ENCODE data around the gene SYTL3. TPM values are rescaled to one million over a fixed set of nuclear protein-coding genes. Genes with fewer than 3 reads are reported as not detected.
A peak's percentile ranks its signal among the peaks of the same experiment; 100 is the strongest.

Gene SYTL3
- total and polyA plus RNA-seq, 2 experiments from 2014 or later, result 0.07 TPM; not detected in 1

DNA sequence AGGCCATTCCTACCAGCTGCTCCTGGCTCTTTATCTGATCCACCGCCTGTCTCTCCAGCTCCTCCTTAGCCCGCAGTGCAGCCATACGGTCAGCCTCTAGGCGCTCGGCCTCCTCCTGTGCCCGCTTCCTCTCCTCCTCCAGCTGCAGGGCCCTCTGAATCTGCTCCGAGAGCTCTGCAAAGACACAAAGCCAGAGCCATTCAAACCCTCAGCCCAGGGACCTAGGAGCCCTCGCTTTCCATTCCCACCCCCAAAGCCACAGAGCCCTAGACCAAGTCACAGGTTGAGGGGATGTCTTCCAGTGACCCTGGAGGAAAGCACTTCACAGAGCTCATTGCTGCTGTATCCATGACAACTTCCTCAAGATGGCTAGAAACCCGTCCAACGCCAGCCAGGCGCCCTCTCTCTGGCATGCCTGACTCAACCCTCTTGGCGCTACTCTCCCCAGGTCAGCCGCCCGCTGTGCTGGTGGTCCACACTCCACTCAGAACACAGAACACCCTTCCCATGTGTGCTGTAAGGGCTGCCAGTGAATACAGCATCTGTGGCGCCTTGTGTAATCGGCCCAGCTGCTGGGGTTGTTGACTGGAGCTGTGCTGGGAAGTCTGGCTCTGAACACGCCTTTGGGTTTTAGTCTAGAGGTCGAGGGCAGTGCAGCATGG lies 120.0 kb downstream of the SYTL3 start:
- H3K27me3 Mint-ChIP-seq (ENCODE audit: insufficient read depth, low read depth, poor library complexity), result peaks cover 40% of the 10 kb centered on the region
- peaks cover 8% of the 10 kb centered on the region; the same call in 1 of the 2 replicates for H3K4me1 ChIP-seq (ENCODE audit: insufficient read depth)
- H3K9me2 ChIP-seq (ENCODE audit: insufficient read depth), result no peaks in the 10 kb centered on the region
- H3K4me1 Mint-ChIP-seq, result peaks cover 40% of the 10 kb centered on the region
- H3F3A ChIP-seq (replicated peaks; ENCODE audit: low read depth), result peaks cover 53% of the 10 kb centered on the region
- H3K27ac Mint-ChIP-seq, result peak overlapping the region; percentile 10; the same call in 1 of the 2 replicates
- H3K36me3 ChIP-seq (ENCODE audit: insufficient read depth), result peaks cover 73% of the 10 kb centered on the region
- H3K4me3 ChIP-seq, result no peak overlapping the region
- H3K4me2 ChIP-seq, result no peak overlapping the region
- H3K4me3 Mint-ChIP-seq, result no peak overlapping the region; the same call in 2 of the 3 replicates
- peaks cover 27% of the 10 kb centered on the region for H4K20me1 ChIP-seq (replicated peaks; ENCODE audit: insufficient read depth)
- TF ChIP-seq, protein P1, sequence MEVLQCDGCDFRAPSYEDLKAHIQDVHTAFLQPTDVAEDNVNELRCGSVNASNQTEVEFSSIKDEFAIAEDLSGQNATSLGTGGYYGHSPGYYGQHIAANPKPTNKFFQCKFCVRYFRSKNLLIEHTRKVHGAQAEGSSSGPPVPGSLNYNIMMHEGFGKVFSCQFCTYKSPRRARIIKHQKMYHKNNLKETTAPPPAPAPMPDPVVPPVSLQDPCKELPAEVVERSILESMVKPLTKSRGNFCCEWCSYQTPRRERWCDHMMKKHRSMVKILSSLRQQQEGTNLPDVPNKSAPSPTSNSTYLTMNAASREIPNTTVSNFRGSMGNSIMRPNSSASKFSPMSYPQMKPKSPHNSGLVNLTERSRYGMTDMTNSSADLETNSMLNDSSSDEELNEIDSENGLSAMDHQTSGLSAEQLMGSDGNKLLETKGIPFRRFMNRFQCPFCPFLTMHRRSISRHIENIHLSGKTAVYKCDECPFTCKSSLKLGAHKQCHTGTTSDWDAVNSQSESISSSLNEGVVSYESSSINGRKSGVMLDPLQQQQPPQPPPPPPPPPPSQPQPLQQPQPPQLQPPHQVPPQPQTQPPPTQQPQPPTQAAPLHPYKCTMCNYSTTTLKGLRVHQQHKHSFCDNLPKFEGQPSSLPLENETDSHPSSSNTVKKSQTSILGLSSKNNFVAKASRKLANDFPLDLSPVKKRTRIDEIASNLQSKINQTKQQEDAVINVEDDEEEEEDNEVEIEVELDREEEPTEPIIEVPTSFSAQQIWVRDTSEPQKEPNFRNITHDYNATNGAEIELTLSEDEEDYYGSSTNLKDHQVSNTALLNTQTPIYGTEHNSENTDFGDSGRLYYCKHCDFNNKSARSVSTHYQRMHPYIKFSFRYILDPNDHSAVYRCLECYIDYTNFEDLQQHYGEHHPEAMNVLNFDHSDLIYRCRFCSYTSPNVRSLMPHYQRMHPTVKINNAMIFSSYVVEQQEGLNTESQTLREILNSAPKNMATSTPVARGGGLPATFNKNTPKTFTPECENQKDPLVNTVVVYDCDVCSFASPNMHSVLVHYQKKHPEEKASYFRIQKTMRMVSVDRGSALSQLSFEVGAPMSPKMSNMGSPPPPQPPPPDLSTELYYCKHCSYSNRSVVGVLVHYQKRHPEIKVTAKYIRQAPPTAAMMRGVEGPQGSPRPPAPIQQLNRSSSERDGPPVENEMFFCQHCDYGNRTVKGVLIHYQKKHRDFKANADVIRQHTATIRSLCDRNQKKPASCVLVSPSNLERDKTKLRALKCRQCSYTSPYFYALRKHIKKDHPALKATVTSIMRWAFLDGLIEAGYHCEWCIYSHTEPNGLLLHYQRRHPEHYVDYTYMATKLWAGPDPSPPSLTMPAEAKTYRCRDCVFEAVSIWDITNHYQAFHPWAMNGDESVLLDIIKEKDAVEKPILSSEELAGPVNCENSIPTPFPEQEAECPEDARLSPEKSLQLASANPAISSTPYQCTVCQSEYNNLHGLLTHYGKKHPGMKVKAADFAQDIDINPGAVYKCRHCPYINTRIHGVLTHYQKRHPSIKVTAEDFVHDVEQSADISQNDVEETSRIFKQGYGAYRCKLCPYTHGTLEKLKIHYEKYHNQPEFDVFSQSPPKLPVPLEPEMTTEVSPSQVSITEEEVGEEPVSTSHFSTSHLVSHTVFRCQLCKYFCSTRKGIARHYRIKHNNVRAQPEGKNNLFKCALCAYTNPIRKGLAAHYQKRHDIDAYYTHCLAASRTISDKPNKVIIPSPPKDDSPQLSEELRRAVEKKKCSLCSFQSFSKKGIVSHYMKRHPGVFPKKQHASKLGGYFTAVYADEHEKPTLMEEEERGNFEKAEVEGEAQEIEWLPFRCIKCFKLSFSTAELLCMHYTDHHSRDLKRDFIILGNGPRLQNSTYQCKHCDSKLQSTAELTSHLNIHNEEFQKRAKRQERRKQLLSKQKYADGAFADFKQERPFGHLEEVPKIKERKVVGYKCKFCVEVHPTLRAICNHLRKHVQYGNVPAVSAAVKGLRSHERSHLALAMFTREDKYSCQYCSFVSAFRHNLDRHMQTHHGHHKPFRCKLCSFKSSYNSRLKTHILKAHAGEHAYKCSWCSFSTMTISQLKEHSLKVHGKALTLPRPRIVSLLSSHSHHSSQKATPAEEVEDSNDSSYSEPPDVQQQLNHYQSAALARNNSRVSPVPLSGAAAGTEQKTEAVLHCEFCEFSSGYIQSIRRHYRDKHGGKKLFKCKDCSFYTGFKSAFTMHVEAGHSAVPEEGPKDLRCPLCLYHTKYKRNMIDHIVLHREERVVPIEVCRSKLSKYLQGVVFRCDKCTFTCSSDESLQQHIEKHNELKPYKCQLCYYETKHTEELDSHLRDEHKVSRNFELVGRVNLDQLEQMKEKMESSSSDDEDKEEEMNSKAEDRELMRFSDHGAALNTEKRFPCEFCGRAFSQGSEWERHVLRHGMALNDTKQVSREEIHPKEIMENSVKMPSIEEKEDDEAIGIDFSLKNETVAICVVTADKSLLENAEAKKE (CRISPR knock-in tag; IDR thresholded peaks at IDR 0.05), result no peak
- 0 out of 2 replicates have a peak, but pooled peaks have one; percentile 24 for TF ChIP-seq POLR2AphosphoS5 (IDR thresholded peaks at IDR 0.05; ENCODE audit: low read depth)
- H3K79me2 ChIP-seq (replicated peaks; ENCODE audit: insufficient read depth), result no peaks in the 10 kb centered on the region; the same call in 1 of the 2 replicates
- ATAC-seq (no peak), DNase-seq (ENCODE audit: low spot score) (no peak)
- no peaks in the 10 kb centered on the region for H3K9me3 Mint-ChIP-seq
- H3K36me3 Mint-ChIP-seq (ENCODE audit: low read depth), result peaks cover 99% of the 10 kb centered on the region
- H3K27me3 ChIP-seq (ENCODE audit: insufficient read depth), result no peaks in the 10 kb centered on the region
- peak overlapping the region; percentile 78 for H3K27ac ChIP-seq (ENCODE audit: low read depth)
- no peak overlapping the region for H2AFZ ChIP-seq

DNA sequence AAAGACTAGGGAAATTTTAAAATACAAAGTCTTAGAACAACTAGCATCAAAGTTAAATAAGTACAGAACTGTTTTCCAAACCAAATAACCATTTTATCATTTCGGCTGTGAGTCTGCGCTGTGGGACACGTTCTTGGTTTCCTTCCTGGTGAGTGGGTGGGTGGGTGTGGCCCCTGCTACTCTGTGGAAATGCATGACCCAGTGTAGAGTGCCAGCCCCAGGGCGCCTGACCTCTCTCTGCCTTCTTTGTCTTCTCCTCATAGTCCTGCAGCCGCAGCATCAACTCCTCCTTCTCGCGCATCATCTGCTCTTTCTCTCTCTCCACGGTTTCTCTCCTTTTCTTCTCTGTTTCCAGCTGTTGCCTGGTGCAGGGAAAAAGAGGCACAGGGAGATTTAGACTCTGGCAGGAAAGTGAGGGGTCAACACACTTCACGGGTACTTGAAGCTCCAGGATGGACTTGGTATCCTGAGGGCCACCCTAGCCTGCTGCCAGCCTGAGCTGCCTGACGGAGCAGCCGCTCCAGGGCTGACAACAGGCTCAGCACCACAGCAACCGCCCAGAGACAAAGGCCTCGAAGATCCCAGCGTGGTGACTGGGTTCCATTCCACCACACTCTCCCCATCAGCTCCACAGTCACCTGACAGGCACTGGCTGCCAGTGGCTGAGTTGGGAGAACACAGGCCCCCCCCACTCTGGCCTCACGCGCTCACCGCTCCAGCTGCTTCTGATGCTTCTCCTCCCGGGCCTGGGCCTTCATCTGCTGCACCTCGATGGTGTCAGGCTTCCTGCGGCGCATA lies 120.9 kb downstream of the SYTL3 start:
- peaks cover 99% of the 10 kb centered on the region for H3K36me3 Mint-ChIP-seq (ENCODE audit: low read depth)
- Histone ChIP-seq H3K36me3 (ENCODE audit: insufficient read depth) (peaks cover 72% of the 10 kb centered on the region), H2AFZ (no peak overlapping the region), H3K4me3 (no peak overlapping the region), H3F3A (replicated peaks; ENCODE audit: low read depth) (peaks cover 52% of the 10 kb centered on the region), H3K9me2 (ENCODE audit: insufficient read depth) (no peaks in the 10 kb centered on the region), H4K20me1 (replicated peaks; ENCODE audit: insufficient read depth) (peaks cover 32% of the 10 kb centered on the region), H3K27ac (ENCODE audit: low read depth) (peak overlapping the region; percentile 78; the same call in 1 of the 2 replicates), H3K79me2 (replicated peaks; ENCODE audit: insufficient read depth) (peaks cover 8% of the 10 kb centered on the region), H3K4me1 (ENCODE audit: insufficient read depth) (peaks cover 8% of the 10 kb centered on the region; the same call in 1 of the 2 replicates), H3K27me3 (ENCODE audit: insufficient read depth) (no peaks in the 10 kb centered on the region), H3K4me2 (no peak overlapping the region)
- no peak overlapping the region; the same call in 2 of the 3 replicates for H3K4me3 Mint-ChIP-seq
- no peaks in the 10 kb centered on the region for H3K9me3 Mint-ChIP-seq
- peak overlapping the region; percentile 82 for H3K27ac Mint-ChIP-seq
- DNase-seq (ENCODE audit: low spot score) (no peak), ATAC-seq (no peak)
- peaks cover 40% of the 10 kb centered on the region for H3K4me1 Mint-ChIP-seq
- peaks cover 40% of the 10 kb centered on the region for H3K27me3 Mint-ChIP-seq (ENCODE audit: insufficient read depth, low read depth, poor library complexity)
- TF ChIP-seq, protein P2, sequence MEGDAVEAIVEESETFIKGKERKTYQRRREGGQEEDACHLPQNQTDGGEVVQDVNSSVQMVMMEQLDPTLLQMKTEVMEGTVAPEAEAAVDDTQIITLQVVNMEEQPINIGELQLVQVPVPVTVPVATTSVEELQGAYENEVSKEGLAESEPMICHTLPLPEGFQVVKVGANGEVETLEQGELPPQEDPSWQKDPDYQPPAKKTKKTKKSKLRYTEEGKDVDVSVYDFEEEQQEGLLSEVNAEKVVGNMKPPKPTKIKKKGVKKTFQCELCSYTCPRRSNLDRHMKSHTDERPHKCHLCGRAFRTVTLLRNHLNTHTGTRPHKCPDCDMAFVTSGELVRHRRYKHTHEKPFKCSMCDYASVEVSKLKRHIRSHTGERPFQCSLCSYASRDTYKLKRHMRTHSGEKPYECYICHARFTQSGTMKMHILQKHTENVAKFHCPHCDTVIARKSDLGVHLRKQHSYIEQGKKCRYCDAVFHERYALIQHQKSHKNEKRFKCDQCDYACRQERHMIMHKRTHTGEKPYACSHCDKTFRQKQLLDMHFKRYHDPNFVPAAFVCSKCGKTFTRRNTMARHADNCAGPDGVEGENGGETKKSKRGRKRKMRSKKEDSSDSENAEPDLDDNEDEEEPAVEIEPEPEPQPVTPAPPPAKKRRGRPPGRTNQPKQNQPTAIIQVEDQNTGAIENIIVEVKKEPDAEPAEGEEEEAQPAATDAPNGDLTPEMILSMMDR (conservative IDR thresholded peaks at IDR 0.05; ENCODE audit: low read depth in 2 of 2), result no peak
- TF ChIP-seq EZH2 (IDR thresholded peaks at IDR 0.05; ENCODE audit: low read depth, unreplicated experiment), result no peak
- TF ChIP-seq, protein P3, sequence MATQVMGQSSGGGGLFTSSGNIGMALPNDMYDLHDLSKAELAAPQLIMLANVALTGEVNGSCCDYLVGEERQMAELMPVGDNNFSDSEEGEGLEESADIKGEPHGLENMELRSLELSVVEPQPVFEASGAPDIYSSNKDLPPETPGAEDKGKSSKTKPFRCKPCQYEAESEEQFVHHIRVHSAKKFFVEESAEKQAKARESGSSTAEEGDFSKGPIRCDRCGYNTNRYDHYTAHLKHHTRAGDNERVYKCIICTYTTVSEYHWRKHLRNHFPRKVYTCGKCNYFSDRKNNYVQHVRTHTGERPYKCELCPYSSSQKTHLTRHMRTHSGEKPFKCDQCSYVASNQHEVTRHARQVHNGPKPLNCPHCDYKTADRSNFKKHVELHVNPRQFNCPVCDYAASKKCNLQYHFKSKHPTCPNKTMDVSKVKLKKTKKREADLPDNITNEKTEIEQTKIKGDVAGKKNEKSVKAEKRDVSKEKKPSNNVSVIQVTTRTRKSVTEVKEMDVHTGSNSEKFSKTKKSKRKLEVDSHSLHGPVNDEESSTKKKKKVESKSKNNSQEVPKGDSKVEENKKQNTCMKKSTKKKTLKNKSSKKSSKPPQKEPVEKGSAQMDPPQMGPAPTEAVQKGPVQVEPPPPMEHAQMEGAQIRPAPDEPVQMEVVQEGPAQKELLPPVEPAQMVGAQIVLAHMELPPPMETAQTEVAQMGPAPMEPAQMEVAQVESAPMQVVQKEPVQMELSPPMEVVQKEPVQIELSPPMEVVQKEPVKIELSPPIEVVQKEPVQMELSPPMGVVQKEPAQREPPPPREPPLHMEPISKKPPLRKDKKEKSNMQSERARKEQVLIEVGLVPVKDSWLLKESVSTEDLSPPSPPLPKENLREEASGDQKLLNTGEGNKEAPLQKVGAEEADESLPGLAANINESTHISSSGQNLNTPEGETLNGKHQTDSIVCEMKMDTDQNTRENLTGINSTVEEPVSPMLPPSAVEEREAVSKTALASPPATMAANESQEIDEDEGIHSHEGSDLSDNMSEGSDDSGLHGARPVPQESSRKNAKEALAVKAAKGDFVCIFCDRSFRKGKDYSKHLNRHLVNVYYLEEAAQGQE (IDR thresholded peaks at IDR 0.05; ENCODE audit: unreplicated experiment), result no peak
- no peak for TF ChIP-seq POLR2AphosphoS5 (IDR thresholded peaks at IDR 0.05; ENCODE audit: low read depth)
- TF ChIP-seq CREB1 (CRISPR knock-in tag; IDR thresholded peaks at IDR 0.05; ENCODE audit: low read depth), result no peak
- TF ChIP-seq JUNB (IDR thresholded peaks at IDR 0.05; ENCODE audit: unreplicated experiment), result no peak
